Spleen (tissue), 11 donors: ENCODE results near the gene SEMA5A. TPM values are rescaled to one million over a fixed set of nuclear protein-coding genes. Genes with fewer than 3 reads are reported as not detected.

Experiments
- DNase-seq: peaks from one replicate; pipeline ENCODE4 v3.0.0-alpha.2; 2020
- H3K27ac ChIP-seq, 8 donors: fragments of 200-600 bp; sonication (generic) in 7 of 8; 1 replicate in 4 of 8; 2 replicates in 4 of 8; pipeline versions ENCODE4 v1.5.0 to v1.8.0; 2016 to 2021; ENCODE audit warnings: inconsistent platforms in 4 of 8, mild to moderate bottlenecking in 4 of 8, moderate library complexity in 1 of 8
- H3K27me3 ChIP-seq, 7 donors: fragments of 200-600 bp; sonication (generic) in 6 of 7; replicated peaks in 1 of 7; 1 replicate in 4 of 7; 2 replicates in 3 of 7; pipeline versions ENCODE4 v1.5.0 to v1.8.0; 2016 to 2021; ENCODE audit warnings: inconsistent platforms in 3 of 7, mild to moderate bottlenecking in 1 of 7
- H3K36me3 ChIP-seq, 6 donors: fragments of 200-600 bp; sonication (generic) in 5 of 6; 1 replicate in 4 of 6; 2 replicates in 2 of 6; pipeline versions ENCODE4 v1.5.0 to v1.8.0; 2016 to 2021; ENCODE audit warnings: inconsistent platforms in 2 of 6
- H3K4me1 ChIP-seq, 6 donors: fragments of 200-600 bp; sonication (generic) in 5 of 6; 1 replicate in 3 of 6; 2 replicates in 3 of 6; pipeline versions ENCODE4 v1.5.0 to v1.8.0; 2016 to 2021; ENCODE audit warnings: inconsistent platforms in 3 of 6
- H3K4me3 ChIP-seq, 8 donors: fragments of 200-600 bp; sonication (generic) in 7 of 8; 1 replicate in 4 of 8; 2 replicates in 4 of 8; pipeline versions ENCODE4 v1.5.0 to v1.8.0; 2016 to 2021; ENCODE audit warnings: inconsistent platforms in 4 of 8, mild to moderate bottlenecking in 4 of 8, moderate library complexity in 2 of 8
- H3K9me3 ChIP-seq, 8 donors: fragments of 200-600 bp; sonication (generic) in 7 of 8; 1 replicate in 4 of 8; 2 replicates in 4 of 8; pipeline versions ENCODE4 v1.5.0 to v1.8.0; 2016 to 2021; ENCODE audit warnings: inconsistent platforms in 4 of 8
- CTCF ChIP-seq, 11 experiments: fragments of 200-600 bp in 7 of 11; fragments of 450-650 bp in 4 of 11; sonication (generic) in 4 of 11; IDR thresholded peaks in 8 of 11; conservative IDR thresholded peaks in 3 of 11; 1 replicate in 7 of 11; 2 replicates in 4 of 11; pipeline versions ENCODE4 v1.4.0 to v1.8.0; 2016 to 2021; ENCODE audit warnings: antibody characterized with exemption in 11 of 11, inconsistent platforms in 4 of 11, mild to moderate bottlenecking in 1 of 11
- POLR2A ChIP-seq, 3 donors: fragments of 450-650 bp; IDR thresholded peaks; one replicate each; pipeline ENCODE4 v1.5.1; 2017; ENCODE audit warnings: antibody characterized with exemption in 3 of 3, mild to moderate bottlenecking in 1 of 3
- POLR2AphosphoS5 ChIP-seq, 3 donors: sonication (generic); formaldehyde crosslinking; IDR thresholded peaks; one replicate each; pipeline ENCODE4 v1.5.1; 2017; ENCODE audit warnings: antibody characterized with exemption in 3 of 3
- WGBS, 5 donors: extraction: QIAGEN DNeasy Blood & Tissue Kit in 3 of 5; methylation state at CpG; one replicate each; pipeline versions ENCODE4 v1.1.5 to v1.1.7; 2013 to 2018; 5-methylcytosine and 5-hydroxymethylcytosine counted together
- intact Hi-C: fragments of 100-400 bp; cut with DNase I; formaldehyde crosslinking; loops from one replicate; pipeline ENCODE4 v1.15.0; 2023; ENCODE audit warnings: low total_unique reads
- polyA plus RNA-seq, 3 donors: library from polyadenylated mRNA; stranded (reverse); fragments of 200-250 nt; gene quantifications; one replicate each; pipeline ENCODE4 v1.2.1, GENCODE V29; 2013
- total RNA-seq, 7 donors: library from RNA; depleted of rRNA in 3 of 7; stranded (reverse); fragments of >200 nt in 3 of 7; fragmentation: NEBNext Ultra II Directional in 4 of 7; extraction: Animal tissue kit (Norgen Biotek cat#: 25700) in 4 of 7; gene quantifications; one replicate each; pipeline versions ENCODE4 v1.1.0 to v1.2.1, GENCODE V29; 2016 to 2021
- donor health status: healthy with polysubstance abuse.
- donor health status: DM: no; HTN: no; CAD: no; lungs with moderate emphysema.
- donor health status: DM: no; HTN: no; CAD: no.
- donor health status: Bipolar disorder and iron deficiency.
- donor health status: healthy.
- donor health status: DM: no; HTN: no; CAD: no.
- donor health status: DM: yes; HTN: yes; CAD: no.

The SEMA5A gene
- total and polyA plus RNA-seq, 10 donors: 1.4 to 30.9 (median 13.1) TPM

- intact Hi-C loops: no loop called here
- Histone ChIP-seq H3K4me3 (no peak overlapping the region), H3K27ac (no peak overlapping the region), H3K27me3 (no peaks in the 10 kb centered on the region), H3K4me1 (no peaks in the 10 kb centered on the region), H3K9me3 (no peaks in the 10 kb centered on the region), H3K36me3 (no peaks in the 10 kb centered on the region)
- WGBS, 5 donors: 78 to 86% (median 85%) methylated on average over 8 of the region's 8 CpGs
- TF ChIP-seq POLR2AphosphoS5 (IDR thresholded peaks at IDR 0.05): no peak
- TF ChIP-seq CTCF (IDR thresholded peaks at IDR 0.05 in 8 of 11, conservative IDR thresholded peaks at IDR 0.05 in 3 of 11): no peak
- no peak for TF ChIP-seq POLR2A (IDR thresholded peaks at IDR 0.05)
- DNase-seq: no peak
These were observed 116.1 kb downstream of the SEMA5A start for GRCh38 chr5:9429691-9430215.

- Histone ChIP-seq H3K4me1 (no peaks in the 10 kb centered on the region), H3K27ac (no peak overlapping the region), H3K9me3 (no peaks in the 10 kb centered on the region), H3K4me3 (no peak overlapping the region), H3K36me3 (no peaks in the 10 kb centered on the region), H3K27me3 (no peaks in the 10 kb centered on the region)
- intact Hi-C loops: no loop called here
- DNase-seq: no peak
- WGBS, 5 donors: 70 to 75% (median 74%) methylated on average over 4 of the region's 4 CpGs
- TF ChIP-seq POLR2A (IDR thresholded peaks at IDR 0.05): no peak
- no peak for TF ChIP-seq CTCF (IDR thresholded peaks at IDR 0.05 in 8 of 11, conservative IDR thresholded peaks at IDR 0.05 in 3 of 11)
- no peak for TF ChIP-seq POLR2AphosphoS5 (IDR thresholded peaks at IDR 0.05)
These were observed 117.6 kb downstream of the SEMA5A start for GRCh38 chr5:9428272-9428671.

- H3K36me3 ChIP-seq: no peaks in the 10 kb centered on the region
- H3K4me3 ChIP-seq: no peak overlapping the region
- H3K27ac ChIP-seq: no peak overlapping the region
- no peaks in the 10 kb centered on the region for H3K9me3 ChIP-seq
- no peaks in the 10 kb centered on the region for H3K4me1 ChIP-seq
- no peak for DNase-seq
- intact Hi-C loops: no loop called here
- TF ChIP-seq POLR2A (IDR thresholded peaks at IDR 0.05) (no peak), POLR2AphosphoS5 (IDR thresholded peaks at IDR 0.05) (no peak), CTCF (IDR thresholded peaks at IDR 0.05 in 8 of 11, conservative IDR thresholded peaks at IDR 0.05 in 3 of 11) (no peak)
- H3K27me3 ChIP-seq: no peaks in the 10 kb centered on the region
These were observed 120.2 kb downstream of the SEMA5A start for GRCh38 chr5:9425710-9426109.

- Histone ChIP-seq H3K4me3 (no peak overlapping the region), H3K27me3 (no peaks in the 10 kb centered on the region), H3K4me1 (no peaks in the 10 kb centered on the region), H3K27ac (no peak overlapping the region), H3K36me3 (no peaks in the 10 kb centered on the region), H3K9me3 (peaks cover 0 to 13% (median 9%) of the 10 kb centered on the region in 8 donors)
- DNase-seq: no peak
- 57 to 85% (median 68%) methylated on average over 1 of the region's 1 CpG for WGBS, 5 donors
- intact Hi-C loops: no loop called here
- TF ChIP-seq CTCF (IDR thresholded peaks at IDR 0.05 in 8 of 11, conservative IDR thresholded peaks at IDR 0.05 in 3 of 11) (no peak), POLR2A (IDR thresholded peaks at IDR 0.05) (no peak), POLR2AphosphoS5 (IDR thresholded peaks at IDR 0.05) (no peak)
These were observed 122.3 kb downstream of the SEMA5A start for GRCh38 chr5:9423571-9423970.
